H1 (cell line): ENCODE measurements around the gene GJD4. TPM values are rescaled to one million over a fixed set of nuclear protein-coding genes. Genes with fewer than 3 reads are reported as not detected.

Source experiments
- CTCF ChIA-PET: fragments of 300-600 bp; sonication (Branson Sonifier 250); formaldehyde crosslinking; loops from one replicate; lab custom pipeline; 2021; ENCODE audit not compliant: partially characterized antibody; lab: Charles Lee
- POLR2A ChIA-PET: fragments of 300-600 bp; sonication (Branson Sonifier 250); formaldehyde crosslinking; loops from one replicate; lab custom pipeline; 2021; ENCODE audit warnings: inconsistent platforms; ENCODE audit not compliant: partially characterized antibody; lab: Charles Lee
- DNase-seq, 2 experiments: peaks; one replicate each; pipeline versions ENCODE4 v3.0.0 to v3.0.0-alpha.2; 2010 to 2022; ENCODE audit warnings: low spot score in 2 of 2, low read depth in 1 of 2, mixed read lengths in 1 of 2
- FAIRE-seq: peaks from 2 replicates; lab custom pipeline; 2011; peaks lifted over from hg19 to GRCh38; lab: Jason Lieb, UNC
- H2AFZ ChIP-seq: 2 replicates; pipeline ENCODE4 v1.8.1; 2012; ENCODE audit warnings: low read length, inconsistent platforms
- H2AK5ac ChIP-seq: 2 replicates; pipeline ENCODE4 v1.6.1; 2013; ENCODE audit warnings: low read depth, low read length
- H2BK120ac ChIP-seq: replicated peaks from 2 replicates; pipeline ENCODE3; 2013; ENCODE audit warnings: low read depth, low read length, inconsistent platforms
- H2BK12ac ChIP-seq: 2 replicates; pipeline ENCODE4 v1.6.1; 2013; ENCODE audit warnings: low read depth, low read length
- H2BK15ac ChIP-seq: 2 replicates; pipeline ENCODE4 v1.6.1; 2013; ENCODE audit warnings: low read length
- H2BK20ac ChIP-seq: 2 replicates; pipeline ENCODE4 v1.6.1; 2013; ENCODE audit warnings: low read length
- H2BK5ac ChIP-seq: 2 replicates; pipeline ENCODE4 v1.6.1; 2013; ENCODE audit warnings: low read depth, low read length
- H3K14ac ChIP-seq: 2 replicates; pipeline ENCODE4 v1.6.1; 2013; ENCODE audit warnings: inconsistent platforms; ENCODE audit not compliant: insufficient read length
- H3K18ac ChIP-seq: 2 replicates; pipeline ENCODE4 v1.6.1; 2013; ENCODE audit warnings: low read length; ENCODE audit errors: extremely low read depth
- H3K23ac ChIP-seq: 2 replicates; pipeline ENCODE4 v1.6.1; 2013; ENCODE audit warnings: inconsistent platforms; ENCODE audit not compliant: insufficient read length
- H3K23me2 ChIP-seq: 2 replicates; pipeline ENCODE4 v1.6.1; 2013; ENCODE audit warnings: low read depth, low read length
- H3K27ac ChIP-seq: 2 replicates; pipeline ENCODE4 v1.6.1; 2011; ENCODE audit warnings: low read depth, low read length, inconsistent platforms
- H3K27me3 ChIP-seq, 4 experiments: replicated peaks in 1 of 4; 1 replicate in 1 of 4; 2 replicates in 3 of 4; pipeline versions ENCODE4 v1.6.1 to v1.8.1; 2011 to 2013; ENCODE audit warnings: low read length in 3 of 4, mild to moderate bottlenecking in 3 of 4, inconsistent platforms in 2 of 4, mixed read lengths in 2 of 4, moderate library complexity in 1 of 4; ENCODE audit not compliant: control insufficient read depth in 3 of 4, insufficient read depth in 3 of 4; ENCODE audit errors: extremely low read depth in 1 of 4
- H3K36me3 ChIP-seq, 4 experiments: 2 replicates each; pipeline versions ENCODE4 v1.6.1 to v1.8.1; 2011 to 2013; ENCODE audit warnings: mild to moderate bottlenecking in 4 of 4, low read length in 3 of 4, moderate library complexity in 2 of 4, control low read depth in 1 of 4, inconsistent platforms in 1 of 4; ENCODE audit not compliant: insufficient read depth in 4 of 4, control insufficient read depth in 2 of 4
- H3K4ac ChIP-seq: replicated peaks from 2 replicates; pipeline ENCODE3; 2013; ENCODE audit warnings: low read length, low read depth, mixed read lengths, inconsistent platforms; ENCODE audit not compliant: insufficient read length
- H3K4me1 ChIP-seq, 4 experiments: replicated peaks in 1 of 4; 1 replicate in 1 of 4; 2 replicates in 3 of 4; pipeline versions ENCODE4 v1.6.1 to v1.8.1; 2011 to 2013; ENCODE audit warnings: low read length in 3 of 4, inconsistent platforms in 2 of 4, mixed read lengths in 1 of 4; ENCODE audit not compliant: insufficient read depth in 4 of 4, control insufficient read depth in 3 of 4
- H3K4me2 ChIP-seq, 2 experiments: 2 replicates each; pipeline versions ENCODE4 v1.6.1 to v1.8.1; 2011 to 2013; ENCODE audit warnings: low read depth in 2 of 2, low read length in 2 of 2, control low read depth in 1 of 2, inconsistent platforms in 1 of 2, mild to moderate bottlenecking in 1 of 2; ENCODE audit not compliant: insufficient read depth in 1 of 2
- H3K4me3 ChIP-seq, 4 experiments: fragments of 200-600, 300-600 bp in 1 of 4; sonication (generic), shearing (Covaris generic), sonication (Bioruptor Twin) in 1 of 4; 2 replicates each; pipeline versions ENCODE4 v1.5.1 to v1.8.1; 2011 to 2016; ENCODE audit warnings: low read length in 4 of 4, low read depth in 3 of 4, control low read depth in 2 of 4, inconsistent platforms in 2 of 4, mild to moderate bottlenecking in 2 of 4, mixed read lengths in 1 of 4, moderate library complexity in 1 of 4; ENCODE audit not compliant: insufficient read depth in 2 of 4; ENCODE audit errors: extremely low read depth in 1 of 4
- H3K56ac ChIP-seq: replicated peaks from 2 replicates; pipeline ENCODE3; 2013; ENCODE audit warnings: low read depth, mild to moderate bottlenecking, mixed read lengths, low read length, inconsistent platforms; ENCODE audit not compliant: insufficient read length
- H3K79me1 ChIP-seq: 2 replicates; pipeline ENCODE4 v1.6.1; 2013; ENCODE audit warnings: low read depth, low read length, control low read depth
- H3K79me2 ChIP-seq, 2 experiments: 2 replicates each; pipeline versions ENCODE4 v1.6.1 to v1.8.1; 2012 to 2013; ENCODE audit warnings: low read length in 2 of 2, mild to moderate bottlenecking in 2 of 2, inconsistent platforms in 1 of 2; ENCODE audit not compliant: insufficient read depth in 2 of 2, control insufficient read depth in 1 of 2
- H3K9ac ChIP-seq, 4 experiments: replicated peaks in 1 of 4; 1 replicate in 1 of 4; 2 replicates in 3 of 4; pipeline versions ENCODE4 v1.6.1 to v1.8.1; 2011 to 2013; ENCODE audit warnings: low read depth in 3 of 4, low read length in 3 of 4, control low read depth in 2 of 4, mild to moderate bottlenecking in 2 of 4, moderate library complexity in 2 of 4, inconsistent platforms in 1 of 4; ENCODE audit errors: extremely low read depth in 1 of 4
- H3K9me3 ChIP-seq, 2 experiments: 2 replicates each; pipeline versions ENCODE4 v1.6.1 to v1.8.1; 2012 to 2013; ENCODE audit warnings: mild to moderate bottlenecking in 2 of 2, moderate library complexity in 2 of 2, control low read depth in 1 of 2, inconsistent platforms in 1 of 2, low read depth in 1 of 2, low read length in 1 of 2, mixed read lengths in 1 of 2; ENCODE audit not compliant: insufficient read depth in 2 of 2
- H4K20me1 ChIP-seq, 2 experiments: replicated peaks in 1 of 2; 2 replicates each; pipeline versions ENCODE3 to v1.8.1; 2011 to 2013; ENCODE audit warnings: inconsistent platforms in 2 of 2, low read length in 2 of 2, mild to moderate bottlenecking in 1 of 2; ENCODE audit not compliant: insufficient read depth in 2 of 2, control insufficient read depth in 1 of 2
- H4K5ac ChIP-seq: 2 replicates; pipeline ENCODE4 v1.6.1; 2013; ENCODE audit warnings: low read length, low read depth, mixed read lengths, inconsistent platforms; ENCODE audit not compliant: insufficient read length
- H4K8ac ChIP-seq: 2 replicates; pipeline ENCODE4 v1.8.0; 2013; ENCODE audit warnings: mild to moderate bottlenecking, moderate library complexity, low read length, inconsistent platforms; ENCODE audit not compliant: insufficient read depth; ENCODE audit errors: extremely low read depth
- H4K91ac ChIP-seq: replicated peaks from 2 replicates; pipeline ENCODE3; 2013; ENCODE audit warnings: low read length, mixed read lengths, inconsistent platforms; ENCODE audit not compliant: insufficient read length
- ATF3 ChIP-seq: IDR thresholded peaks from 2 replicates; pipeline ENCODE4 v1.6.1; 2011; ENCODE audit warnings: low read depth, mild to moderate bottlenecking, low read length; ENCODE audit not compliant: insufficient read depth
- CHD1 ChIP-seq: IDR thresholded peaks from 2 replicates; pipeline ENCODE4 v1.6.1; 2012; ENCODE audit warnings: low read depth, low read length, improper control_type of control experiment
- CREB1 ChIP-seq: IDR thresholded peaks from 2 replicates; pipeline ENCODE4 v1.6.1; 2012; ENCODE audit warnings: inconsistent platforms
- HDAC2 ChIP-seq, 2 experiments: fragments of 300-600 bp in 1 of 2; sonication (generic) in 1 of 2; IDR thresholded peaks; 2 replicates each; pipeline ENCODE4 v1.6.1; 2011 to 2012; ENCODE audit warnings: low read depth in 2 of 2, low read length in 2 of 2, mild to moderate bottlenecking in 2 of 2, moderate library complexity in 2 of 2, borderline replicate concordance in 1 of 2, inconsistent platforms in 1 of 2
- KDM4A ChIP-seq: IDR thresholded peaks from one replicate; pipeline ENCODE4 v1.7.1; 2012; ENCODE audit warnings: low read depth, mild to moderate bottlenecking, moderate library complexity, low read length, inconsistent platforms; ENCODE audit not compliant: severe bottlenecking
- KDM5A ChIP-seq: fragments of 200-600 bp; IDR thresholded peaks from 2 replicates; pipeline ENCODE4 v1.7.1; 2012; ENCODE audit warnings: mild to moderate bottlenecking, low read length, inconsistent platforms, mixed read lengths
- NANOG ChIP-seq: IDR thresholded peaks from 2 replicates; pipeline ENCODE4 v1.6.1; 2011; ENCODE audit warnings: low read length, low read depth, mild to moderate bottlenecking, inconsistent platforms; ENCODE audit not compliant: insufficient read depth, poor library complexity, severe bottlenecking
- POLR2A ChIP-seq, 2 experiments: IDR thresholded peaks; 1 replicate in 1 of 2; 2 replicates in 1 of 2; pipeline ENCODE4 v1.6.1; 2011; ENCODE audit warnings: low read depth in 2 of 2, low read length in 2 of 2, mild to moderate bottlenecking in 2 of 2; ENCODE audit errors: control extremely low read depth in 1 of 2
- POU5F1 ChIP-seq: IDR thresholded peaks from 2 replicates; pipeline ENCODE4 v1.6.1; 2011; ENCODE audit warnings: low read depth, mild to moderate bottlenecking, low read length, moderate library complexity
- RAD21 ChIP-seq, 2 experiments: IDR thresholded peaks in 1 of 2; conservative IDR thresholded peaks in 1 of 2; 2 replicates each; pipeline ENCODE4 v1.6.1; 2011; ENCODE audit warnings: low read depth in 2 of 2, low read length in 2 of 2, improper control_type of control experiment in 1 of 2, inconsistent platforms in 1 of 2, mild to moderate bottlenecking in 1 of 2, moderate library complexity in 1 of 2
- SIRT6 ChIP-seq: IDR thresholded peaks from one replicate; pipeline ENCODE4 v1.7.1; 2012; ENCODE audit warnings: low read length, inconsistent platforms
- SP4 ChIP-seq: IDR thresholded peaks from 2 replicates; pipeline ENCODE4 v1.6.1; 2012; ENCODE audit warnings: low read length, inconsistent platforms
- TBP ChIP-seq: IDR thresholded peaks from 2 replicates; pipeline ENCODE4 v1.6.1; 2011; ENCODE audit warnings: low read depth, low read length, improper control_type of control experiment
- TEAD4 ChIP-seq: IDR thresholded peaks from 2 replicates; pipeline ENCODE4 v1.6.1; 2012; ENCODE audit warnings: low read depth, low read length, inconsistent platforms, mixed read lengths
- WGBS, 2 experiments: shearing (Covaris generic) in 1 of 2; methylation state at CpG; one replicate each; pipeline versions ENCODE4 v1.1.6 to v1.1.7; 2013 to 2015; ENCODE audit warnings: low lambda C conversion rate in 2 of 2, mixed read lengths in 2 of 2, inconsistent platforms in 1 of 2, low coverage in 1 of 2, missing lambda C conversion rate in 1 of 2; ENCODE audit not compliant: insufficient replicate concordance in 2 of 2, insufficient coverage in 1 of 2, insufficient read length in 1 of 2; ENCODE audit errors: extremely low coverage in 1 of 2, missing lambda C conversion rate in 1 of 2; 5-methylcytosine and 5-hydroxymethylcytosine counted together
- polyA plus RNA-seq, 7 experiments: library from polyadenylated mRNA; depleted of rRNA in 3 of 7; stranded (reverse) in 5 of 7; unstranded in 2 of 7; fragments of >200 nt in 5 of 7; fragments of 200-250 nt in 2 of 7; gene quantifications; 1 replicate in 5 of 7; 2 replicates in 1 of 7; 4 replicates in 1 of 7; pipeline versions ENCODE4 v1.2.1 to v1.2.3, GENCODE V29; 2011 to 2013; ENCODE audit warnings: missing spikeins in 2 of 7, mixed read lengths in 2 of 7
- total RNA-seq: library from RNA; stranded (reverse); fragmentation: NEBNext Ultra II Directional; extraction: Animal tissue kit (Norgen Biotek cat#: 25700); gene quantifications from 2 replicates; pipeline ENCODE4 v1.2.1, GENCODE V29; 2021

GJD4 gene
- total and polyA plus RNA-seq, 2 of the 8 experiments (the other 6 are each of a cell fraction or from before 2014, with no cell fraction given): not detected

GRCh38 chr10:35581655-35582054, 23.5 kb upstream of the GJD4 start:
- H2BK12ac ChIP-seq: no peak overlapping the region
- ChIA-PET POLR2A (interaction anchor here (1.1 kb wide), 1 partner anchor 13 kb away, joined by 3 read pairs; no protein-coding TSS in a partner anchor), CTCF (interaction anchor here (1.8 kb wide), 1 partner anchor 13 kb away, joined by 9 read pairs; no protein-coding TSS in a partner anchor)
- no peak overlapping the region for H2BK20ac ChIP-seq
- WGBS, 2 experiments: 87% methylated on average over 6 of the region's 6 CpGs; no CpG with 5 or more reads in 1 of the 2 experiments
- no peak overlapping the region for H4K5ac ChIP-seq
- no peak overlapping the region for H4K8ac ChIP-seq
- no peaks in the 10 kb centered on the region for H3K23me2 ChIP-seq
- no peaks in the 10 kb centered on the region for H3K79me1 ChIP-seq
- no peak overlapping the region for H2BK15ac ChIP-seq
- H3K9ac ChIP-seq: no peak overlapping the region
- no peak for DNase-seq
- no peak overlapping the region for H3K23ac ChIP-seq
- no peak overlapping the region for H3K4me3 ChIP-seq
- no peak overlapping the region for H3K27ac ChIP-seq
- no peak overlapping the region for H3K56ac ChIP-seq
- no peak overlapping the region for H3K4ac ChIP-seq
- H2BK5ac ChIP-seq: no peak overlapping the region
- H3K27me3 ChIP-seq: no peaks in the 10 kb centered on the region
- H4K20me1 ChIP-seq: no peaks in the 10 kb centered on the region
- no peak overlapping the region for H2AK5ac ChIP-seq
- no peak overlapping the region for H2AFZ ChIP-seq
- no peak overlapping the region for H4K91ac ChIP-seq
- H3K36me3 ChIP-seq: no peaks in the 10 kb centered on the region
- H3K9me3 ChIP-seq: no peaks in the 10 kb centered on the region
- no peak overlapping the region for H3K14ac ChIP-seq
- H3K4me2 ChIP-seq: no peak overlapping the region
- H3K4me1 ChIP-seq: no peaks in the 10 kb centered on the region
- FAIRE-seq: no peak
- no peak overlapping the region for H3K18ac ChIP-seq
- no peak overlapping the region for H2BK120ac ChIP-seq
- no peaks in the 10 kb centered on the region for H3K79me2 ChIP-seq
- TF ChIP-seq KDM5A (no peak), SP4 (no peak), NANOG (no peak), POU5F1 (no peak), CREB1 (no peak), CHD1 (no peak), KDM4A (no peak), ATF3 (no peak), RAD21 (IDR thresholded peaks at IDR 0.05 in 1 of 2, conservative IDR thresholded peaks at IDR 0.05 in 1 of 2; ENCODE audit: low read depth in 2 of 2, low read length in 2 of 2) (no peak), HDAC2 (IDR thresholded peaks at IDR 0.05; ENCODE audit: borderline replicate concordance in 1 of 2, low read depth in 2 of 2, low read length in 2 of 2) (no peak), TEAD4 (no peak), SIRT6 (no peak), POLR2A (IDR thresholded peaks at IDR 0.05; ENCODE audit: control extremely low read depth in 1 of 2, low read depth in 2 of 2, low read length in 2 of 2) (no peak), TBP (no peak)
